Measurements from ENCODE around the gene LRP1.

Gene LRP1

DNA sequence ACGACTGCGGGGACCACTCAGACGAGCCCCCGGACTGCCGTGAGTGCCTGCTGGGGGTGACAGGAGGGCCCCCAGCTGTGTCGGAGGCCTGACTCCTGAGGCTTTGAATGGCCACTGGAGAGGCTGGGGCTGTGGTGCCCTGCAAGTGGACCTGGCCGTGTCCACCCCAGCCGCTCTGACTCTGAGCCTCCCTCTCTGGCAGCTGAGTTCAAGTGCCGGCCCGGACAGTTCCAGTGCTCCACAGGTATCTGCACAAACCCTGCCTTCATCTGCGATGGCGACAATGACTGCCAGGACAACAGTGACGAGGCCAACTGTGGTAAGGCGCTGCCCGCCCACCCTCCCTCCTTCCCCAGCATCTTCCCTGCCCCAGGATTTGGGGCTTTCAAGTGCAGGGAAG, 72.2 kb downstream of the LRP1 start:
- Histone ChIP-seq H3K4me3 (ENCODE audit: low read depth in 1 of 2, low read length in 1 of 2) (no peak overlapping the region), H3K27ac (no peak overlapping the region), H3K36me3 (no peaks in the 10 kb centered on the region), H3K4me1 (ENCODE audit: control insufficient read depth in 1 of 2, insufficient read depth in 1 of 2, low read depth in 1 of 2, low read length in 1 of 2) (no peaks in the 10 kb centered on the region), H3K9me3 (no peaks in the 10 kb centered on the region), H3K27me3 (peaks cover 6% of the 10 kb centered on the region)
- TF ChIP-seq CTCF (IDR thresholded peaks at IDR 0.05): no peak

GRCh38 chr12:57201219-57201618, 72.9 kb downstream of the LRP1 start:
- Histone ChIP-seq H3K4me1 (ENCODE audit: control insufficient read depth in 1 of 2, insufficient read depth in 1 of 2, low read depth in 1 of 2, low read length in 1 of 2) (no peaks in the 10 kb centered on the region), H3K36me3 (no peaks in the 10 kb centered on the region), H3K27ac (no peak overlapping the region), H3K9me3 (no peaks in the 10 kb centered on the region), H3K27me3 (peaks cover under 1% of the 10 kb centered on the region), H3K4me3 (ENCODE audit: low read depth in 1 of 2, low read length in 1 of 2) (no peak overlapping the region)
- TF ChIP-seq CTCF (IDR thresholded peaks at IDR 0.05): no peak

GRCh38 chr12:57201631-57202030, 73.3 kb downstream of the LRP1 start:
- Histone ChIP-seq H3K36me3 (no peaks in the 10 kb centered on the region), H3K27ac (no peak overlapping the region), H3K9me3 (no peaks in the 10 kb centered on the region), H3K27me3 (no peaks in the 10 kb centered on the region), H3K4me3 (ENCODE audit: low read depth in 1 of 2, low read length in 1 of 2) (no peak overlapping the region), H3K4me1 (ENCODE audit: control insufficient read depth in 1 of 2, insufficient read depth in 1 of 2, low read depth in 1 of 2, low read length in 1 of 2) (no peaks in the 10 kb centered on the region)
- no peak for TF ChIP-seq CTCF (IDR thresholded peaks at IDR 0.05)

GRCh38 chr12:57202321-57202720, 74.0 kb downstream of the LRP1 start:
- H3K36me3 ChIP-seq: no peaks in the 10 kb centered on the region
- H3K27me3 ChIP-seq: no peaks in the 10 kb centered on the region
- H3K4me1 ChIP-seq (ENCODE audit: control insufficient read depth in 1 of 2, insufficient read depth in 1 of 2, low read depth in 1 of 2, low read length in 1 of 2): no peaks in the 10 kb centered on the region
- no peaks in the 10 kb centered on the region for H3K9me3 ChIP-seq
- H3K27ac ChIP-seq: no peak overlapping the region
- no peak overlapping the region for H3K4me3 ChIP-seq (ENCODE audit: low read depth in 1 of 2, low read length in 1 of 2)
- no peak for TF ChIP-seq CTCF (IDR thresholded peaks at IDR 0.05)

DNA sequence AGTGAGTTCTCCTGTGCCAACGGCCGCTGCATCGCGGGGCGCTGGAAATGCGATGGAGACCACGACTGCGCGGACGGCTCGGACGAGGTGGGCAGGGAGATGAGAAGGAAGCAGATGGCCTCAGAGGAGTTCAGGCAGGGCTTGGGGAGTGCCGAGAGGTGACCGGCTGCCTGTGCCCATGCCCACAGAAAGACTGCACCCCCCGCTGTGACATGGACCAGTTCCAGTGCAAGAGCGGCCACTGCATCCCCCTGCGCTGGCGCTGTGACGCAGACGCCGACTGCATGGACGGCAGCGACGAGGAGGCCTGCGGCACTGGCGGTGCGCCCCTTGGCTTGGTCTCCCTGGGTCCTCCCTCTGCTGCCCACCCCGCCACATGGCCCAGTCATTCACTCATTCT, 74.9 kb downstream of the LRP1 start:
- TF ChIP-seq CTCF (IDR thresholded peaks at IDR 0.05): no peak
- no peaks in the 10 kb centered on the region for H3K9me3 ChIP-seq
- no peak overlapping the region for H3K27ac ChIP-seq
- no peaks in the 10 kb centered on the region for H3K4me1 ChIP-seq (ENCODE audit: control insufficient read depth in 1 of 2, insufficient read depth in 1 of 2, low read depth in 1 of 2, low read length in 1 of 2)
- no peaks in the 10 kb centered on the region for H3K27me3 ChIP-seq
- H3K4me3 ChIP-seq (ENCODE audit: low read depth in 1 of 2, low read length in 1 of 2): no peak overlapping the region
- H3K36me3 ChIP-seq: no peaks in the 10 kb centered on the region

GRCh38 chr12:57203791-57204190, 75.5 kb downstream of the LRP1 start:
- H3K27me3 ChIP-seq: no peaks in the 10 kb centered on the region
- H3K9me3 ChIP-seq: no peaks in the 10 kb centered on the region
- no peaks in the 10 kb centered on the region for H3K36me3 ChIP-seq
- H3K4me1 ChIP-seq (ENCODE audit: control insufficient read depth in 1 of 2, insufficient read depth in 1 of 2, low read depth in 1 of 2, low read length in 1 of 2): no peaks in the 10 kb centered on the region
- no peak for TF ChIP-seq CTCF (IDR thresholded peaks at IDR 0.05)
- no peak overlapping the region for H3K4me3 ChIP-seq (ENCODE audit: low read depth in 1 of 2, low read length in 1 of 2)
- H3K27ac ChIP-seq: no peak overlapping the region
